NCI-H1694 (cell line): Measurements from ENCODE around the gene ZGPAT.
"Not testable (repeated sequence)": the region's sequence is repeated elsewhere in the genome, so short reads cannot be mapped to it uniquely, and the experiment has no call there.

ENCODE experiments used
- DNase-seq: peaks from one replicate; lab custom pipeline; 2025; lab: John Stamatoyannopoulos, UW

Gene ZGPAT

GRCh38 chr20:63765082-63765873, 57.4 kb downstream of the ZGPAT start:
- no peak for DNase-seq

DNA sequence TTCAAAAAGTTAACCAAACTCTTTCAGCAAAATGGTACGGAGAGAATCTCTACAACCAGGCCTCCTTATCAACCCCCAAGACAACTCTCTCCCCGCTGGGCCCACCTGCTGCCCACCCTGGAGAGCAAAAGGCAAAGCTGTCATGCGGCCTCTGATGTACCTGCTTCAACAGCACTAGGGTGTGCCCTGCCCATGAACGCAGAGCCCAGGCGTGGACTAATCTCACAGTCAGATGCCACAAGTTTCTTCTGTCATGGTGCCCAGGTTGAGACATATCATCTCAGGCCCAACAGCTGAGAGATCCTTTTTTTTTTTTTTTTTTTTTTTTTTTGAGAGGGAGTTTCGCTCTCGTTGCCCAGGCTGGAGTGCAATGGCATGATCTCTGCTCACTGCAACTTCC, 58.1 kb downstream of the ZGPAT start:
- DNase-seq = no peak

DNA sequence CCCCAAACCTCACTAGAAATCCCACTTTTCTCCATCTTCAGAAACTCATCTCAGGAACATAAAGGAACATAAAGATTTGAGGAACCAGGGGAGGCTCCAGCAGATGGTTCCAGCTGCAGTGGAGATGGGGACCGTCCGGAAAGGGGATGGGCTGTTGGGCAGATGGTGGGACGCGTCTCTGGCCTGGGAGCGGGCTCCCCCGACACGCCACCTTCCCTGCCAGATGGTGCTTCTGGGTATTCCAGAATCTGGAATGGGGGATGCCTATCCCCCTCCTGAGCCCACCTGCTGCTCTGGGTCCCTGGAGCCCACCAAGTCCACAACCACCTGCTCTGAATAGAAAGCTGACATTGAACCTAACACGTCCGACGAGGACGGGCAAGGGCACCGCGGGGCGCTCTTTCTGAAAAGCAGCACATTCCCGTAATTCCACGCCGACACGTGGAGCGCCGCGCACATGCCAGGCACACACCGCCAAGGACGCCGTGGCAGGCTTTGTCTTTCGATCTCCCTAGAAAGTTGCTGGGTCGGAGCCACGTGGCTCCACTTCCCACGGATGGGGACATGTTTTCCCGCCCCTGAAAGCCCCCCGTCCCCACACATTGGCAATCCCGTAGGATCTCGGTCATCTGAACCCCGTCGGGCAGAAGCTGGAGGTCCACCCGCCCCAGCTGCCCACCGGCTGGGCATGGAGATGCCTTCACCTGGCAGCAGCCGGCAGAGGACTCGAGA, 59.0 kb downstream of the ZGPAT start:
- no peak for DNase-seq

DNA sequence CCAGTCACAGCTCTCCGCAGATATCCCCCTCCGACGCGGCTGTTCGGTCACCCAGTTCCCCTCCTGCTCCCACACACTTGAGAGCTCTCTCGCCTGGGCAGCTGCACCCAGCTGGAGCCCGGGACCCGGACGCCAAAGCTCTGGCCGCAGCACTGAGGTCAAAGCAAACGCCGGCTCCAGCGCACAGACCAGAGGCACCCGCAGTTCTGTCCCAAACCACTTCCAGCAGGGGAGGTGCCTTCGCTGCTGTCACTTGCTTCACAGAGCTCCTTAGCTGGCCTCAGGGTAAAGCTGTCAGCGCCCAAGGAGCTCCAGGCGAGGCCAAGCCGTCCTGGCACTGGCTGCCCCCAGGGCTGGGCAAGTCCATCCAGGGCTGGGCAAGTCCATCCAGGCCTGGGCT, 59.6 kb downstream of the ZGPAT start:
- no peak for DNase-seq

- no peak for DNase-seq
Observed at GRCh38 chr20:63767886-63768285, 60.0 kb downstream of the ZGPAT start.

DNA sequence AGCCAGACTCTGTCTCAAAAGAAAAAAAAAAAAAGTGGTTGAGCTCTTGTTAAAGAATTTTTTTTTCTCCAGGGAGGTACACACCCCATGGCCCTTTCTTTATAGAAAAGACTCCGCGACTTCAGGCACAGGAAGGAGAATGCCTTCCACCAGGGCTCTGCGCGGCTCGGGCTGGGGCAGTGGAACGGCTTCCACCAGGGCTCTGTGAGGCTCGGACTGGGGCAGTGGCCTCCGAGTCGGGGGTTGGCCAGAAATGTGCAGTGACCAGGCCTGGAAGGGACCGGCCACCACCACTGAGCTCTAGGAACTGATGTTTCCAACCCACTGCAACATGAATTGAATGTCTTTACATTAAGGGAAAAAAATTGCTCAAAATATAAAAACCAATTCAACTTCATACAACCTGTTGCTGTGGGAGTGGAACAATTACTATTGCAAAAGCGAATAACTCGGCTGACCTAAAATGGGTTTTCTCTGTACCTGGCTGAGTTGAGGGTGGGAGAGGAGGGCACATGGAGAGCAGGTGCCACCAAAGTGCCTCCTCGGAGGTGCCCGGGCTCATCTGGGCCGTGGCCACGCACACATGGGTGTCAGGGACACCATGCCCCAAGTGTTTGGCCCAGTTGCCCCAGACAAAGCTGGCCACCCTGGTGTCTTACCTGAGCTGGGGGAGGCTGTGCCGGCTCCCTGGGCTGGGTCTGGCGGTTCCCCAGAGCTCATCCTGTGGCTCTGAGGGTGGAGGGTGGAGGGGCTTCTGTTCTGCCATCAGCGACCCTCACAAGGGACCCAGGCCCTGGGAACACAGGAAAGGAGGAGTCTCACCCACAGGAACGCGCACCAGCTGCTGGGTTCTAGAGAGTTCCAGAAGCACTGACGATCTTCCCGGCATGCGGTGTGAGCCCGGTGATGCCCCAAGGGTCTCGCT, 61.0 kb downstream of the ZGPAT start:
- DNase-seq = no peak

DNA sequence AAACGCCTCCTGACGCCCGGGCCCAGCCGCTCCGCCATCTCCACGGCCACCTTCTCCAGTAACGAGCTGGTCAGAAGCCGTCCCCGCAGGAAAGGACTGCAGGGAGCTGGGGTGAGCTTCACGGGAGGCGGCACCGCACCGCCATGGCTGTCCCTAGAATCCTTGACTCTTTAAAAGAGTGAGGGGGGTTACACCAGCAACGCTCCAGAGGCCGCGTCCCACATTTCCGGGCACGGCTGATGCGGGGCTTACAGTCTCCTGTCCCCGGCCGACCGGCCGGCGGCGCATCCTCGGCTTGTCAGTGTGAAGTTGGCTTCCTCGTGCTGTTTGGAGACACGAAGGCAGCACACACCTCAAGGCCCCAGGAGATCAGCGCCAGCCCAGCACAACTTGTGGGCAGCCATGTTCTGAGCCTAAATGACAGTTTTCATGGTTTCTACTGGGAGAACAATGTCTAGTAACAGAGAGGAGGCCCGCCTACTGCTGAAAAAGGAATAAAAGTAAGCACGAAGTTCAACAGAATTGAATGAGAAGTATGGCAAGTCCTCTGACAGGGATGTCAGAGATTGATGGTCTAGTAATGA, 62.1 kb downstream of the ZGPAT start:
- DNase-seq = no peak

DNA sequence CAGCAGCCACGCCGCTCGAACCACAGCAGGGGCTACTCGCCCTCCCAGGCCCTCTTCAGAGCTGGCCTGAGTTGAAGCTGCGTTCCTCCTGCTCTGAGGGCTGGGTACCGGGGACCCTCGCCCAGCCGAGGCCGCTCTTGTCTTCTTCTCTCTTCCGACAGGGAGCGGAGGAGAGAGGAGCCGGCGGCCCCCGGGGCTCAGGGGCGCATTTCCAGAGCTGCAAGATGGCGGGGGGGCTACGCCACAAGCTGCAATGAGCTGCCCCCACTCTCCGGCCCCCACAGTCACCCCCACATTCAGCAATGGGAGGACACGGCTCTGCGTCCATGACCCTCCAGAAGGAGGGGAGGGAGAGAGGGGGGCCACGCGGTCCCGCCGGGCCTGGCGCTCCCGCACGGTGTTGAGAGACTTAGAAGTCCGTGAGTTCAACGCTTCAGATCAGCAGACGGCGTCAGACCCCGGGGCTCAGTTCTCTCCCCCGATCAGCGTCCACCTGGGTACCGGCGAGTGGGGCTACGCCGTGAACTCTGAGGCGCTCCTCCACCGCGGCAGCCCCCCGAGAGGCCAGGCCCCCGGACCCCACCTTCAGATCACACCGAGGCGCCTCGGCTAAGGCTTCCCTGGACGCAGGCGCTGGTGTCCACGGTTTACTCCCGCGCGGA, 63.3 kb downstream of the ZGPAT start:
- DNase-seq = no peak

DNA sequence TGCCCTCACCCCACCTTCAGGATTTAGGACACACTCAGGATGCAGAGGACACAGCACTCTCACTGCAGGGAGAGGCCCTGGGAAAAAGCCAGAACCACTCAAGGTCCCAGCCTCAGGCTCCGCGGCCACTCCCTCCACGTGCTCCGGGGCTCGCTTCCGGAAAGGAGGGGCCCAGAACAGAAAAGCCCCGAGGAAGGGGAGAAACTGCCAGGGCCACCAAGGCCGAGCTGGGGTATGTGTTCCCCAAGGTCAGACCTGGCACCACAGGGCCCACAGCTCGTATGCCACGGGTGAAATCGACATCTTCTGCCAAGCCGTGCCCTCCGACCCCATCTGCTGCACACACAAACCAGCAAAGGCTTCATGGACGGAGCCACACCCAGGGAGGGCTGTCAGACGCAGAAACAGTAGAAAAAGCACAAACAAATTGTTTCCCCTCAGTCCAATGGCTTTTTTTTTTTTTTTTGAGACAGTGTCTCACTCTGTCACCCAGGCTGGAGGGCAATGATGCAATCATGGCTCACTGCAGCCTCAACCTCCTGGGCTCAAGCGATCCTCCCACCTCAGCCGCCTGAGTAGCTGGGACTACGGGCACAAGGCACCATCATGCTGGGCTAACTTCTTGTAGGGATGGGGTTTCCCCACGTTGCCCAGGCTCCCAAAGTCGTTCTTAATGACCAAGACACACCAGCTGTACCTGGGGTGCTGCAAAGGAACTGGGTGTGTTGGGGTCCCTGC, 65.1 kb downstream of the ZGPAT start:
- DNase-seq = no peak

DNA sequence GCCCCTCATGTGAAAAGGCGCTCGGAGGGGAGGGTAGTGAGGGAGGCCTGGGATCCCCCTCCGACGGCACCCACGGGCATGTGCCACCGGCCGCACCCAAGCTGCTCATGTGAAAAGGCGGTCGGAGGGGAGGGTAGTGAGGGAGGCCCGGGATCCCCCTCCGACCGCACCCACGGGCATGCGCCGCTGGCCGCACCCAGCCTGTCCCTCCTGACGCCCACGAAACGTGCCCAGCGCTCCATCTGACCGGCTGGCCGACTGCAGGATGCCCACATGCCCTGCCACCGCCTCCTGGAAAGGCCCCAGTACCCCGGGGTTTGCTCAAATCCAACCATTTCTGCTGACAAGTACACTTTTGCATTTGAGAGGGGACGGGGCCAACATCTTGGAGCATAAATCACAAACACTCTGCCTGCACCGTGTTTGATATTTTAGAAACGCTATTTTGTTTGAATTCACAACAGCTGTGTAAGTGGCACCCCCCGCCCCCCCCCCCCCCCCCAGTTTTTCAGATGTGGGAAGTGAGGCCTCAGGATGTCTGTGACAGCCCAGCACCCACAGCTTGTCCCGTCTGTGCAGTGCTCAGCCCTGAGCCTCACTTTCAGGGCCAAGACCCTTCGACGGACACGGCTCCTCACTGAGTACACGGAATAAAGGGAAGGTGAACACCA, 65.9 kb downstream of the ZGPAT start:
- no peak for DNase-seq

- DNase-seq = no peak
Observed at GRCh38 chr20:63774306-63774705, 66.5 kb downstream of the ZGPAT start.

- no peak for DNase-seq
Observed at GRCh38 chr20:63775096-63775978, 67.5 kb downstream of the ZGPAT start.

GRCh38 chr20:63776875-63777274, 69.0 kb downstream of the ZGPAT start:
- not testable (repeated sequence) for DNase-seq

DNA sequence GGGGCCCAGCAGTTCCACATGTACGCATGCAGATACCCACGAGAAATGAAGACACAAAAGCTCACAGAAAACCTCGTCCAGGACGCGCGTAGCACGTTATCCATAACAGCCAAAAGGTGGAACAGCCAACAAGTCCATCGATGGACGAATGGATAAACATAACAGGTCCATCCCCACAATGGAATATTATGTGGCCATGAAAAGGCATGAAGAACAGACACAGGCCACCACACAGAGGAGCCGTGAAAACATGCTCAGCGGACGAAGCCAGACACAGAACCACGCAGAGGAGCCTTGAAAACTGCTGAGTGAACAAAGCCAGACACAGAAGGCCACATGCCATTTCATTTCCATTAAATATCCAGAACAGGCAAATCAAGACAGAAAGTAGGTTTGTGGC, 69.8 kb downstream of the ZGPAT start:
- no peak for DNase-seq

DNA sequence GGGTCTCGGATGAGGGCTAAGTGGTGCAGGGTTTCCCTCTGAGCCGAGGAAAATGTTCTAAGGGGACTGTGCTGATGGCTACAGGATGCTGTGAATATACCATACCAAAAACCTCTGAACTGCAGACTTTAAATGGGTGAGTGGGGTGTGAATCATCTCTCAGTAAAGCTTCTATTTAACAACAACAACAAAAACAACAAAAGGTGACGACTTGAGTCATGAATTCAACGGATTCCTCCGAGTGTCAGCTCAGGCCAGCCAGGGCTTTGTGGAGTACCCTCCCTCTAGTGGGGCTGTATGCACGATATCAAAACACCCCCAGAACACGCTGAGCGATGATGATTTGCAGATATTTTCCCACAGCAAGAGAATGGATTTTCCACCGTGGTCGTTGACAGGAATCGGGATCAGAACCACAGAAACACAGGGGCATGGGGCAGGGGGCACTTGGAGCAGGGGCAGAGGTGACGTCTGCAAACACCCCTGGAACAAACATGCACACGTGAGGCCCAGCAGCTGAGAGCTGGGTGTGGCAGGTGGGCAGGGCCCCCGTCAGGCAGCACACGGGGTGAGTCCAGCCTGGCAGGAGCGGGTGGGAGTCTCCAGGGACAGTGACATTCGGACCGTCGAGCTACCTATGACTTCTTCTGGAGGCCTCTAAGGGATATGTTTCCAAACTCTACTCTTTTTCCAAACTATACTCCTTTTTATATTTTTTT, 70.4 kb downstream of the ZGPAT start:
- DNase-seq = no peak

GRCh38 chr20:63778857-63779256, 71.0 kb downstream of the ZGPAT start:
- DNase-seq = no peak

- no peak for DNase-seq
Observed at GRCh38 chr20:63781181-63781580, 73.3 kb downstream of the ZGPAT start.

- DNase-seq = no peak
Observed at GRCh38 chr20:63782051-63782471, 74.2 kb downstream of the ZGPAT start.
